Activated CD4-positive, CD25-positive, alpha-beta regulatory T cell treated with anti-CD3 and anti-CD28 coated beads, Interleukin-2, amount 50 U/mL, for 72 hours (primary cell): ENCODE measurements around the gene FBN1.

ENCODE experiments used
- DNase-seq: peaks from one replicate; pipeline ENCODE4 v3.0.0; 2021

FBN1 gene

DNA sequence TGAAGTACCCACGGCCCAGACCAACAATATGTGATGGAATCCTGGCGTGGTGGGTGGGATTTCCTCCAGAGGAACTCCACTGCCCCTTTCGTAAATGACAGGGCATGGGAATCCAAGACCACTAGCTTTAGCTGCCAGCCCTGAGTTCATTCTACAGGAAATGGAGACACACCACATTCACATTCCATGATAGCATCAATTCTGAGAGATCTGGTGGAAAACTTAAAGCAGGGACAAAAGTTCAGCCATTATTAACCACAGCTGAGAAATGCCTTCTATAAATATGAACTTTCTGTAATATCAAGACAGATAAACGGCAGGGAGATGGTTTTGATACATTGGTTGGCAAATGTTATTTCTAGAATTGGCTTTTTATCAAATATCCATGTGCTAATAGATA lies 98.2 kb downstream of the FBN1 start:
- no peak for DNase-seq

DNA sequence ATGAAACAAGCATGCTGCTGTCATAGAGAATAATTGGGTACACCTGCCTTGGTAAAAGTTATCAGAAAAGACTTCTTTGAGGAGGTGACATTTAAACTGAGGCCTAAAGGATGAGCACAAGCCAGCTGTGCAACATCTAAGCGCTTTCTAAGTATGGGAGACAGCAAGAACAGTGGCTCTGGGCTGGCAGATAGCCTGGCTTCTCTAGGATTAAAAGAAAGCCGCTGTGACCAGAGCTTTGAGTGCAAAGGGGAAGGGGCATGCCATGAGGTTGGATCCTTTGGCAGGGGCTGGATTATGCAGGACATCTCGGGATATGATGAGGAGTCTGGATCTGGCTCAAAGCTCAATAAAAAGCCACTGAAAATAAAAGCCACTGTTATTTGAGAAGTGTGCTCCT lies 99.2 kb downstream of the FBN1 start:
- no peak for DNase-seq

DNA sequence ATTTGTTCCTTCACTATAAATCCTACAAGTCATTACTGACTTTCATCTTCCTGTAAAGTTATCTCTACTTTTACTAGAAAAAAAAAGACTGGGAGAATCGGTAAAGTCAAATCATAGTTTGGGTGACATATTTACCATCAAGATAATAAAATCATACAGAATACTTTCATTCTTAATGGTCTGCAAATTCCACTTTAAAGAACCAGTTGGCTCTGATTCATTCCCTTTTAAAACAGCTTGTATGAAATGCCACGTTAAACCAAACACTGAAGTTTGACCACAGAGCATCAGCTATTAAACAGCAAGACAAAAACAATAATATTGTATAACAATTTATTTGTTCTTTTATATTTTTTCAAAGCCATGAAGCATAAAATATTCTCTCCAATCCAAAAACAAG lies 100.7 kb downstream of the FBN1 start:
- no peak for DNase-seq

DNA sequence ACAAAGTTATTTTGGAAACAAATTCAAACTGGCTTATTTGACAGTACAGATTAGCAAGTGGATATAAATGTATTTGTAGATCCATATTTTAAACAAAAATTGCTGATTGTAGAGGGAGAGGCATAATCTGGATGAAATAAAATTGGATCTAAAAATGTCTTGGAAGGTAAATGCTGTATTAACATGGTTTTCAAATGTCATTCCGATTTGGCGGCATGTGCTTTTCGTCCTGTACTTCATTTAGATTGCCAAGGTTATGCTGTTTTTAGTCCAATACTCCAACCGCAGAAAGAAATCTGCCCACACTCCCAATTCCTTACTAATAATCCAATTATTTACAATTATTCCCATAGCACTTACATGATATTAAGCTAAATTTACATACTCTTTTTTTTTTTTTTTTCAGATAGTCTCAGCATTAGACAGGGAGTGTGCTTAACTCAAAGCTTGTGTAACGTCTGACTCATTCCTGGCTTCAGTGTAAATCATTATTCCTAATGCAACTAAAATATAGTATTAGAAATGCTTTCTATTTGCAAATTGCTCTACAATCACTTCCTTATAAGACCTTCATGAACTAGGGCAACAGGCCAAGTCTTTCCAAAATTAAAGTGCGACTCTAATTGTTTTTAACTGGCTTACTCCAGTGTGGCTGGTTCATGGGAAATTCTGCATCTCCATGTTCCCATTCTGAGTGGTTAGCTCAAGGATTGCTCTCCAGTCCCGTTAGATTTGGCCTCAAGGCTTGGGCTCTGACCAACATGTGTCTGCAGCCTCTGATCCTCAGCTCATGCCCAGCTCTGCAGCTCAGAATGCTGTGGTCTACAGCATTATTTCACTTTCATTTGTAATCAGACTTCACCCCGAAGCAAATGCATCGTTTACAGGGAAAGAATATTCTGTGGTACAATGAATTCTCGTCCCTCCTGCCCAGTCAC lies 103.9 kb downstream of the FBN1 start:
- DNase-seq, result no peak

DNA sequence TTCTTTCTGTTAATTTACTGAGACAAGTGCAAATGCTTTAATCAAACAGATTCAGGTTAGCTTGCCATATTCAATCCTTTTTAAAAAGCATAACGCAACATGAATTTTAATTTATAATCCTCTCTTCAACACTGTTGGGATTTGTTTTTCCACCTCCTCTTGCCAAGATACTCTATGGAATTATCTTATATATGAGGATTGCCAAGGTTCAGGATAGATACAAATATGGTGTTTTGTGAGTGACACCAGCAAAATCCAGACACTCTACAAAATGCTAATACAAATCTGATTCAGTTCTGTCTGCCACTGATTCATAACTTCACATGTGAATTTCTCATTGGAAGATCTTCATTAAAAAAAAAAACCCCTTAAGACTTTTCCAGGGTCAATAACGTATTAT lies 104.8 kb downstream of the FBN1 start:
- DNase-seq, result no peak

DNA sequence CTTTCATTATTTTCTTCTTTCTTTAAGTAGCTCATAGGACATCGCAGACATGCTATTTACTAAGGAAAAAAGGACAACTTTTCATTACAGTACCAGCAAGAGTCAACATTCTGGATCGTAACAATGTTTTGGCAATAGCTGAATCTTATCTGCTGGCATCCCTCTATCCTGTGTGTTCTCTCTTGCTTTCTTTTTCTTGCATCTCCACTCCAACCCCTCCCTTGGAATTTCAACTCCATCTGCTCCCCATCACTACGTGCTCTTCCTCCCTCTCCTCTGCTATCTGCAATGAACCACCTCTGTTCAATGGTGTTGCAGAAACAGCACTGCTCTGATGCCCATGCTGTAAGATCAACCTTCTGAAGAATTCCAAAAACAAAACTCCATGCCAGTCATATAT lies 106.6 kb downstream of the FBN1 start:
- DNase-seq, result no peak

DNA sequence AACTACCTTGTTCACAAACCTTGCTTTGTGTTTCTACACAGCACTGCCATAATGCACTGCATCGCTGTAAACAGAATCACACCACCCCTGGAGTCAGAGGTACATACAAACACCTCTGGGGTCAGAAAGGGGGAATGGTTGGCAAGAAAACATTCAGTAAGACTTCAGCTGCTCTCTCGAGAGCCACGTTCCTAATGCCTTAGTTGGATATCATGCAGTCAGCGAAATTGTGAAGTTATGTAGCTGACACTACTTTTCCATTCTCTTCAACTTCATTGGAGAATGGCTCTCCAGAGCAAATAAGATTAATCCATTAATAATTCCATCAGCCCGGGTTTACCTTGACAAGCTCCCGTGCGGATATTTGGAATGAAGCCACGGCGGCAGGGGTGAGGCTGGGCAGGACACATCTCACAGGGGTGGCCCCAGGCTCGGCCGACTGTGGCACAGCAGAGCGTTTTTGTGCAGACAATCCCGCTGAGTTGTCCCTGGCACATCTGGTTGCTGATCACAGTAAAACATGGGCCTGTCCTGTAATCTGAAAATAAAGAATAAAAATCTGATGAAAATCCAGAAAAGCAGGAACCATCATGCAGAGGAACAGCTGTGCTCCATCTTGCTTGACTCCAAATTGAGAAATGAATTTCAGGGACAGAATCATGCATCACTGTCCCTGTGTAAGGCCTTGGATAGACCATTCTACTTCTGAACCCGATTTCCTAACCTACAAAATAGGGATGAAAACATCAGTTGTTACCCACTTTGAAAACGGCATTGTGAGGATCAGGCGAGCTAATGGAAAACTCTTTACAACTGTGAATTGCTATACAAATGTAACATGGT lies 108.0 kb downstream of the FBN1 start:
- no peak for DNase-seq

DNA sequence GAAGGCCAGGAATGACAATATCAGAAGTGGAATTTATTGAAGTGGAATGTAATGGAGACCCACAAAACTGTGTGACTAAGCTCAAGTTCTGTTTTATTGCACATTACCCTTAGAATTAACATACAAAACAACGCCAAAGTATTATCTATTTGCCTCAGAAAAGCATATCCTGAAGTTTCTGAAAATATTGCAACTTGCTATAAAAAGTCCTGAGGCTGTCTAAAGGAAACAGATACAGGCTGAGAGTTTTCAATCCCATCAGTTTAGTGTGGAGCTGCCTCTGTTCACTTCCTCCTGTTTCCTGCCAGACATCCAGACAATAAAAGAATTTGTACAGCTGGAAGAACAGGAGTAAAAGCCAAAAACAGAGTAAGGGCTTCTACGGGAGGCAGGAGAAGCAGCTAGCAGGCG lies 108.8 kb downstream of the FBN1 start:
- no peak for DNase-seq

DNA sequence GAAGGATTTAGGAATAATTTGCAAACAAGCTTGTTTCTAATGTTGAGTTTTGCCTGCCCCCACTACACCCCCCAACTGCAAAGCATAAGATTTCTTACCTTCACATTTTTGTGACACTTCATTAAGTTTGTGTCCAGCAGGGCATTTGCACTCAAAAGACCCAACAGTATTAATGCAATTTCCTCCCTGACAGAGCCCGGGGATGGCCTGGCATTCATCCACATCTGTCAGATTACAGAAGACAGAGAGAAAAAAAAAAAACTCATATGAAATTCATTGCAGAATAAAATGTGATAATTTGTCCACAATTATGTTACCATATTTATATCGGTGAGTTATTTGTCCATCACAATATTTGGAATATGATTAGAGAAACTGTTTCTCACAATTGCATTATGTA lies 111.5 kb downstream of the FBN1 start:
- DNase-seq, result no peak

DNA sequence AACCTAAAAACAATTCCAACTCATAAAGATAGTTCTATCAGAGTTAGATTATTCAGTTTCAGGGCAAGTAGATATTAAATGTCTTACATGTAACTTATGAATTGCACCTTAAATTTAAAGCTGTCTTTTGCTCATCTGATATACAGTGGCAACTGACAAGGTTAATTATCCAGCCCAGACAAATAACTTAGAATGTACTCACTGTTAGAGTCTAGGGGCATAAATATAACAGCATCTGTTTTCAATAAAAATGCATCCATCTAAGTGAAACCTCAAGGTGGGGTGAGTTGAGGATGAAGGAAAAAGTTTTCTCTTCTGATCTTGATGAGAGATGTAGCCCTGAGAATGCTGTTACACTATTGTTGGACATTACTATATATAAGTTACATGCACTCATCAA lies 112.6 kb downstream of the FBN1 start:
- DNase-seq, result no peak

DNA sequence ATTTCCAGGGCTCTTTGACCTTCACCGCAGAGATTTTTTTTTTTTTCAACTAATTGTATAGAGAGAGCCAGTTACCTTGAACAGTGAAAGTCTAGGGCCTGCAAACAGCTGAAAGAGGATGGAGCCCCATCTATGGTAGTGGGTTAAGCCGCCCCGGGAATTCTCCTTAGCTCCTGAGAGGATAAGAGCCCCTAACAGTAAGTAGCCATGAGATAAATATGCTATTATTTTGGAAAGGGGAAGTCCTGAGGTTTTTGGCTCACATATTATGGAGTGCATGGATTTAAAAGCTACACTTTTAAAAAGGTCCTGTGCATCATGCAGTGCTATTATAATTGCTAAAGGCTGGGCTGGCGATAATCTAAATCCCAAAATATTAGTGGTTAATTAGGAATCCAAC lies 115.0 kb downstream of the FBN1 start:
- no peak for DNase-seq

DNA sequence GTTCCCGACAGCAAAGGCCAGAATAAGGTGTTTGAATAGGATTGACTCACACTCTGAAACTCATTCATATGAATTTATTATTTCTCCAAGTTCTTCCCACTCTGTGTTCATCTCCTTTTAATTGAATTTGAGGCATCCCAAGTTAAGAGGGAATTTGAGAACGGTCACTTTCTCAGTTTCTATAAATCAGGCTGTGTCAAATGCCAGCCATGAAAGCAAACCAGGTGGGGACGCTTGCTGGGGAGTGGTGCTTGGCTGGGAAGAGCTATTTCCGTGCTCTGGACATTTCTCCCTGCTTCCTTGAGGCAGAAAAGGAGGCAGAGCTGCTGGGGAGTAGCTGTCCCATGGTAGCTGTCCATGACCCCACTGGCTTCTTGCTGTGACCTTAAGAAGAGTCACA lies 116.6 kb downstream of the FBN1 start:
- no peak for DNase-seq

DNA sequence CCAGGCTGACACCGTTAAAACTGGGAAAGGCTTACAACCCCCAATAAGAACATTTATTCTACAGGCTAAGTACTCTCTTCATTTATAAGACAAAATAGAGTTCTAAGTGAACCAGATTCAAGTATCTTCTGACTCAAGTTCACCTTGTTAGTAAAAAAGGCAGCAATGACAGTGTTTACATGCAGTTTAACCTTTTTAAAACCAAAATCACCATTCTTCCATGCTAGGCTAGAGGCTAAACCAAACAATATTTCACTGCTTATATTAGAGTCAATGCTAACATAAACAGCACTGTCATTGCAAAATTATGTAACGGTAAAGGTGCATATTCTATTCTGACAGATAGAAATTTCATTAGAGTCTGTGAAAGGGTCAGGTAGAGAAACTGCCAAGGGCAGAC lies 118.0 kb downstream of the FBN1 start:
- DNase-seq, result no peak

DNA sequence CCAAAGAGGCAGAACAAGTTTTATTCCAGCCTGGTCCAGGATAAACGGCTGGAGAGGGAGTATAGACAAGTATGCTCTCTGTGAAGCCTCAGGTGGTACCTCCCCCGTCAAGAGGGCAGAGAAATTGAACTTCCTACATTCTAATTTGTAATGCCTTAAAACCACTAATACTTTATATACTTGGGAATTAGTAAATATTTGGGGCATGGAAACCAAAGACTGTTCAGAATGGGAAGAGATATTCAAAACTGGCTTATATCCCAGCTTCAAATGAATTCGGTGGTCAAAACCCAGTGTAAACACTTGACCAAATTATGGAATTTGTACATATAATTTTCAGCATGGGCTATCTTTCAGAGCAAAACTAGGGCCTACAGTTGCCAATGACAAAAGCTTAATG lies 122.6 kb downstream of the FBN1 start:
- DNase-seq, result no peak

DNA sequence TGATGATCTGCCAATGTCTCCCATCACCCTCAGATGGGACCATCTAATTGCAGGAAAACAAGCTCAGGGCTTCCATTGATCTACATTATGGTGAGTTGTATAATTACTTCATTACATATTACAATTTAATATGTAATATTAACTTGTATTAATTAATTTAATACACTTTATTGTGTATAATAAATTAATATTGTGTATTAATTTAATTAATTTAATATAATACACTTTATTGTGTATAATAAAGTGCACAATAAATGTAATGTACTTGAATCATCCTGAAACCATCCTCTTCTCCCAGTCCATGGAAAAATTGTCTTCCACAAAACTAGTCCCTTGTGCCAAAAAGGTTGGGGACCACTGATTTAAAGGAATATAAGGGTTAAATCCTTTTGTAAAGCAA lies 123.4 kb downstream of the FBN1 start:
- DNase-seq, result no peak

DNA sequence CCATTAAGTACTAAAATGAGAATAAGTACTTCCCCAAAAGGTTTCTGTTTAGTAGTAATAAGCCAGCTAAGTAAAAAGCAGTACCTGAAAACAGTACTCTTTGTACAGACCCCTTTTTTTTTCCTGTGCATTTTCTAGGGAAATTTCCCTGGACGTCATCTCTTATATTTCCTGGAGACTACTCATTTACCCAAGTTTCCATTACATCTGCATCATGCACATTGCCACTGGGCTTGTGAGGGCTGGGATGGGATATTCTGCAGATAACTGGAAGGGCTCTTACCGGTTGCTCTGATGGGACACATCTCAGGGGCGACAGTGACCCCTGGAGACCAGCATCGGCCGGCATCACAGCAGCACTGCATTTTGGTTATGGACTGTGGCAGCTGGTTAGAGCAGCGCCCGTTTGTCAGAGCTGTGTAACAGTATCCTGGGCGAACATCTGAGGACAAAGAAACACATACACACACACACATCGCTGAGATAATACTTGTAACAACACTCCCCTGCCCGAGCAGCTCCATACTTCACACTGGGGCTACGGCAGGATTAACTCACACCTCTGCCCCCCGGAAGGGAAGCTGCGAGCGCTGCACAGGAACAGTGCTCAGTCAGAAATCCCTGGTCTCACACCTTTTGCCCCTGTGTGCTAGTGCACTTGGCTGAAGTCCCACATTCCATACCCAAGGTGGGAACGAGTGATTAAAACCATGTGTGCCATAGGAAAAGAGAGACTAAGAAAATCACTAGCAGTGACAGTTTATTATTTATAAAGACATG lies 124.9 kb downstream of the FBN1 start:
- DNase-seq, result no peak

DNA sequence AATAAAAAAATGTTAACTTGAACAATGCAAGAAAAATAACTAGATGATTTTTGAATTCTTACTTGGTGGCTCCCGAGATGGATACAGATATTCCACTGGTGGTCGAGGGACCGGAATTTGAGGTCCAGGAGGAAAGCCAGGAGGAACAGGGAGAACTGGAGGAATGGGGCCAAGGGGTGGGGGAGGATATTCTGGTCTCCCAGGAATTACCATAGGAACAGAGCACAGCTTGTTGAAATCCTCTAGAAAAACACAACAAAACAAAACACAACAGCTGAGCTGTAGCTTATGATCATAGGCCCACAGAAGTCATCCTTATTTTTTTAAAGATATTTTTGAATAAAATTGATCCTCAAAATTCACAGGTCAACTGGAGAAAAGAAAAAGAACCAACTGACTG lies 129.4 kb downstream of the FBN1 start:
- no peak for DNase-seq

DNA sequence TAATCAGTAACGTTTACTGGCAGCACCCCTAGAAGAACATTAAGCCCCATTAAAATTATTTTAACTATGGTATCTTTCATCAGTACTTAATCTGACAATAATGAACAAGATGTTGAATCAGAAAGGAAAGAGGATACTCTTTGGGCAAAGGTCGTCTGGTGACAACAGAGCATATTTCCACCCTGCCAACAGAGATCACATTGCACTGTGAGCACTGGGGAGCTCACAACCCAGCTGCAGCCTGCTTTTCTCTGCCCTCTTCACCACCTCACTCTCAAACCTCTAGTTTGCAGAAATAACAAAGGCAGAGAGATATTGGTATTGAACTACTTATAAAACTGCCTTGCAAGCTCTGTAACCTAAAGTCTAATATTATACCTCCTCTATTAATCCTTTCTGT lies 130.0 kb downstream of the FBN1 start:
- no peak for DNase-seq

DNA sequence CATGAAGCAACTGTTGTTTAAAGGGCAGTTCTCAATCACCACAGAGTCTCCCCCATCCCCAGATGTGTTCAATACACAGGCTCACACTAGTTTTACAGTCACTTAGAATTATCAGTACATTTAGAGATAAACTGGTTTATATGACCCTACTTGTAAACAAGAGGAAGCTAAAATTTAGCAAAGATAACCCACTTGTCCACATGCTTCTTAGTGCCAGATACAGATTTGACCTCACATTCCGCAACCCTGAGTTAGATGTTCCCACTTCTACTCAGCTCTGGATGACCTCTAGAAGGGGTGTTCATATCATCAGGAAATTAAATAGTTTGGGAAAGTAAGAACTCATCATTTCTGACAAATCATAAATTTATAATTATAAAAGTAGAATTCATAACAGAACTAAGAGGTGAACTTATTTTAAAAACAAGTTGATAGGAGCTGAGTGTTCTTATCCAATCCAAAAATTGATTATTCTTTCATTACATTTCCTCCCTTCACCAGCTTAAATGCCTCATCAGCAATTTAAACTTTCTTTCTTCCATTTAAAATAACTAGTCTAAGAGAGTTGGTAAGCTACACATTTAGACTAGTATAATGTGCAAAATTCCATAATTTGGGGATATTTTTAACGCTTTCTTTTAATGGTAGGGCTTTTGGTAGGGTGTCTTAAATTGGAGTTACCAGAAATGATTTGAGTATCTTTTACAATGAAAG lies 131.2 kb downstream of the FBN1 start:
- DNase-seq, result no peak

DNA sequence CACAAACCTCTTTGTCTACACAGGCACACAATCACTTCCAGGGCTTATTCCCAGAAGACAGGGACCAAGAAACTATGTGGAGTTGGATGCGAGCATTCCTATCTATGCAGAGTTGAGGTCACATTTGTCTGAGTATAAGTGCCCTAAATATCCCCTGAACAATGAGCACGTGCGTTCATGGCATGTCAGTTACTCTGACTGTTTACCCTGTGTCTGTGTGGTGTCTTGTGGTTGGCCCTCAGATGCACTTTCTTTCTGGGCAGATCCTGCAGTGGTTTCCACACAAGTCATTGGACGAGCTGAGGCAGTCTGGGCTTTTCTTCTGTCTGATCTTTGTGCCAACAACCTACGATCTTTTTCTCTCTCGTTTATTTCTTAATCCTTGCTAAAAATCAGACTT lies 134.5 kb downstream of the FBN1 start:
- no peak for DNase-seq

DNA sequence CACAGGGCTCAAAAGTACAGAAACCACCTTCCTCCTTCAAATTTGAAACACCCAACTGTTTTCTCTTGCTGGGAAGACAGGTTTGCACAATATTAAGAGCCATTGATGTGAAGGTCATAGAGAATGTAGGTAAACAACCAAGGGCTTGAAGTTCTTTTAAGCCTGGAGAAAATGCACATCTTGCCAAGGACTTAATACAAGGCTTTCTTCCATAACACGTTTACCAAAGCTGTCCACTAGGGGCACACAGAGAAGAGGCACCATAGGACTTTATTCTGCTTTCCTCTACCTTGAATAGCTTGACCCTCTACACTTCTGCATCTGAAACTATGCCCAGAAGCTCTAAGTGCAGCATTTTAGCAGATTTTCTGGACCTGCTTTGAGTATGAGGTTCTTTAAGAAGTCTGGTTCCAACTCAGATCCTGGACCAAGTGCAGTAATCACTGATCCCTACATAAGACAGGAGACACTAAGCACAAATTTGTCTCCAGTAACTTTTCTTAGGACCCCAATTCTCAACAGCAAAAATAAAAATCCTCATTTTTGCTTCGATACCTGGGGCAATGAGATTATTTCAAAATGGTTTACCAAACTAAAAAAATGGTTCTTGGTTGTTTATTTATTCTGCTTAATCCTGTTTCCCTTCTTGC lies 138.0 kb downstream of the FBN1 start:
- DNase-seq, result no peak

DNA sequence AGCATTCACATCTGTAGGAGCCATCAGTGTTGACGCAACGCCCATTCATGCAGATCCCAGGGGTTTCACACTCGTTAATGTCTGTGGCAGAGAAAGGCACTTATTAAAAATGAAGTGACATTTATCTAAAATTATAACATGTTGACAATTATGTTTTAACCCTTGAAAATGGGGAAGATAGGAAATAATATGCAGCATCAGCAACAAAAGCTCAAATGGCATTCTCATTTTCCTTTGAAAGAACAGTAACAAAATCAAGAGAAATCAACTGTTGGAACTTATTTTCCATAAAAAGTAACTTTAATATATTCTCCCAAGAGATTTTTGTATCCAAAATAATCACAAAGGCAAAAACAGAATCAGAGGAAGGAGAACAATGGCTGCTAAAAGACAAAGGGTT lies 140.4 kb downstream of the FBN1 start:
- DNase-seq, result no peak
